HG03196 (cell line): ENCODE measurements around the gene USP3.
A peak's percentile ranks its signal among the peaks of the same experiment; 100 is the strongest.

Experiments
- ATAC-seq: cut with Tn5 transposase; IDR thresholded peaks from one replicate; pipeline ENCODE4 v1.9.1; 2021; ENCODE audit not compliant: unreplicated experiment

The USP3 gene

DNA sequence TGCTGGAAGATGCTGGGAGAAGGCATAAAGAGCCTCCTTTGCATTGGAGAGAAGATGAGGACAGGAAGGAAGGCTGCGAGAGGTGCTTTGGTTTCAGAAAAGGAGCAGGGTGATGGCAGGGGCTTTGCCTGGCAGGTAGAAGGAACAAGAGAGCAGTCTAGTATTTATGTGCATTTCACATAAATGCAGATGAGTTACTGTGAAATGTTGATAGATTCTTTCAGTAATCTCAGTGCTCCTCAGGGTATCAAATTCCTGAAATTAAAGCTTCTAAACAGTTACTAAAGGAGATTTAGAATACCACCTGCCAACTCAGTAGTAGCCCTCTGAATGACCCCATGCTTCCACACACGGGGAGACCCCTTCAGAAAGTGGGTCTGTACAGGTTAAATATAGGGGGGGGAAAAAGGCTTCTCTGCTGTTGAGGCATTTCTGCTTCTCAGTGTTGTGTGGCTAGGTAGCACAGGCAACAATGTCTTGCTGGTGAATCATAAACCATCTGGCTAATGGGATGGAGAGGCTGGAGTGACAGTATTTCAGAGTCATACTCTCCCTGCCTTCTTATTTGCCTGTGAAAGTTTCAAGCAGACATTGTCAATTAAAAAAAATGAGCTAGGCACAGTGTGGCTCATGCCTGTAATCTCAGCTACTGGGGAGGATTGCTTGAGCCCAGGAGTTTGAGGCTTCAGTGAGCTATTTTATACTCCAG, 78.5 kb downstream of the USP3 start:
- ATAC-seq, result no peak

DNA sequence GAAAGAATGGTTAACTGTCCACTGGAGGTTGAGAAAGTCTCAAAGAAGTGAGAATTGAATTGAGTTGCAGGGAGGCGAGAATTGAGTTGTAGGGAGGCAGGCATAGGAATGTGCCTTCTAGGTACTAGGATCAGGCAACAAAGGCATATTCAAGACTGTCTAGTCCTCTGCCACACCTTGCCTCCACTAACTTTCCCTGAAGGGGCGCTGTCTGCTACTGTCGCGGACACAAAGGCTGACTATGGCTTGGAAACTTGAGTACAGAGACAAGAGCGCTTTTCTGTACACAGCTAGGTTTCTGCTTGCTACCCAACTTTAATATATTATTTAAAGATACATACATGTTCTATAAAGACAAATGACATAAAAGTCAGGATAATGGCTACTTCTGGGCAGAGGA, 82.4 kb downstream of the USP3 start:
- ATAC-seq, result no peak

DNA sequence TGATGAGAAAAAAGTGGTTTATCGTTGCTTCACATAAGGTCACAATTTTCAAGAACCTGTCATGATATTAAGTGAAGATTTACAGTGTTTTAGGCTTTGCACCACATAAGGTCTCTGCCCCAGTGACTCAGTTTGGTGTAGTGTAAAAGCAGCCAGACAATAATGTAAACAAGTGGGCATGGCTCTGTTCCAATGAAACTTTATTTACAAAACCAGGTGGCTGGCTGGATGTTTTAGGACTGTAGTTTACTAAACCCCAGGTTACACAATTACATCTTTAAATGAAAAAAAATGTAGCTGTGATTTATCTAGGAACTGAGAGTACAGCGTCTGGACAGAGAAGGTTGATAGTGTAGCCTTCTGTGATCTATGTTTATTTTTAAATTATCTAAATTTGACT, 83.1 kb downstream of the USP3 start:
- ATAC-seq, result no peak

DNA sequence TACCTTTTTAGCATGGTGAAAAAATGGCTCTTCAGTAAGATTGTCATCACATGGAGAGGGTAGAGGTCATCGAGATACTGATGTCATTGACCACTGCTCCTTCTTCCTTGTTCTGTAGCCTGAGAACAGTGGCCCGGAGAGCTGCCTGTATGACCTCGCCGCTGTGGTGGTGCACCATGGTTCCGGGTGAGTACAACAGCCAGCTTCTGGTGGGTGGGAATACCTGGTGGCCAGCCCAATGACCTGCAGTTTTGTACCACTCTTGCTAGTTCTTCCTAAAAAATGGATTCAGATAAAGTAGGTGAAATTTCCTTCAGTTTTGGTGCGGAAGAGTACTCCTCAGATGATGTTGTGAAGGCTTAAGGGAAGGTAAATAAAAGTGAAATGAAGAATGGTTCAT, 84.4 kb downstream of the USP3 start:
- ATAC-seq, result no peak

DNA sequence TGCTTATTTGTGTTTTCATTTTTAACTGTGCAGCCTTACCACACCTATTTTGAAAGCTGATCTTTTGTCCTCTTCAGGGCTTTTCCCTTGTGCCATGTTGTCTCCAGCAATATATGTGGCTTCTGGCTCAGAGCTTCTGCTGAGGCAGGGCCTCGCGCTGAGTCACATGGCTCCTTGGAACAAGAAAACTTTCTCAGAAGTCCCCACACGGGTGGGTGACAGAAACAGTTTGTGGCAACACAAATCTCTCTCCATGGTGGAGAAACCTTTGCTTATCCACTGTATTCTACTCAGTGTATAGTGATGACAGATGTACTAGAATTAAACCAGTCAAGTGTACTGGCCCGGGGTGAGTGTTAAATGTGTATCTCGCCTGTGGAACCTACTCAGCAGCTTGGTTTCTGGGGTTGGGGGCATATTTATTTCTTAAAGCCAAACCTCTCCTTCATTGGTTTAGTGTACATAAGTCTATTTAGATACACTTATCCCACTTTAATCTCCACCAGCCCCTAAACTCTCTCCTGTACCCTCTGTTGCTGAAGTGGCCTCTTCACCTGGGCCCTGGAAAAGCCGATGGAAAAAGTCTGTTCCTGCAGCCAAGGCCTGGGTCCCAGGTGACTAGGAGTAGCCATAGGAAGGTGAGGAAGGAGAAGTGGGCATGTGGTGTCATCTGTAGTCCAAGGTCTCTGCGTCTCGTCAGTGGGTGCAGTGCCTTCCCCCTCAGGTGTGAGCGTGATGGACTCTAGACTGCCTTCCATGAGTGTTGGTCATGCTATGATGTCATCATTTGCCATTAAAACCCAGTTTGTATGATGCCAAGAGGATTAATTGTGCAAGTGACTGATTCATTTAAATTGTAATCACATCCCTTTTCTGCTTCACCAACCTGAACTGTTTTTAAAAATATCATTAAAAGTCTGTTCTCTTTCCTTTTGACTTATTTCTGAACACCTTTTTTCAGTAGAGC, 89.6 kb downstream of the USP3 start:
- ATAC-seq, result no peak

DNA sequence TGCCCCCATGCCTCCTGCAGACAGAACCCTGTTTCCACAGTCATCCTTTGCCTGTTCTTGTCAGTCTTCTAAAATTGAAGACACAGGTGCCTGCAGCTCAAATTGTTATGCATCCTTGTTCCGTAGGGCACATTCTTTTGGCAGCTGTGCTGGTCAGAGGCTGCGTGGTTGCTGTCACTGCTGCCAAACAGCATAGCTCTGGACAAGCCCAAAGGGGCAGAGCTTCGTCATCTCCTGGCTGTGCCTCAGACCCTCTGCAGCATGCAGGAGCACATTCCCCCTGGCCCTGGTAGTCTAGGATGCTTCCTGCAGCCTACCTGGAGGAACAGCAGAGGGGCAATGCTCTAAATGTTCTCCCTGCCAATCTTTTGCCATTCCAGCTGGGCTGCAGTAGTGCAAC, 90.7 kb downstream of the USP3 start:
- ATAC-seq, result no peak

DNA sequence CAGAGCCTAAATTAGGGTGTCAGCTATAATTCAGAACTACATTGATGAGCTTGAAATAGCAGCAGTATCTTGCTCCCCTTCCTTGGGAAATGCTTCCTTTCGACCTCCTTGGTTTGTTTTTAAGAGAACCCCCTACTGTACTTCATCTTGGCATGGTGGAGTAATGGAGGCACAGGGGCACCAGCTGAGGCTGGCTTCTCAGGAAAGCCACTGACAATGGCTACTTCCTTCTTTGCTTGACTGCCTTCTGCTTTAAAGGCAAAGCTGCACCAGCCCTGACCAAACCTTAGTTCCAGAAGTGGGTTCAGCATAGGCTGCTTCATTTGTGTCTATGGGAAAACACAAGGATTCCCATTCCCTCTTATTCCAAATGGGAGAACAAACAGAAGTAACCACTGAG, 91.3 kb downstream of the USP3 start:
- ATAC-seq, result no peak

DNA sequence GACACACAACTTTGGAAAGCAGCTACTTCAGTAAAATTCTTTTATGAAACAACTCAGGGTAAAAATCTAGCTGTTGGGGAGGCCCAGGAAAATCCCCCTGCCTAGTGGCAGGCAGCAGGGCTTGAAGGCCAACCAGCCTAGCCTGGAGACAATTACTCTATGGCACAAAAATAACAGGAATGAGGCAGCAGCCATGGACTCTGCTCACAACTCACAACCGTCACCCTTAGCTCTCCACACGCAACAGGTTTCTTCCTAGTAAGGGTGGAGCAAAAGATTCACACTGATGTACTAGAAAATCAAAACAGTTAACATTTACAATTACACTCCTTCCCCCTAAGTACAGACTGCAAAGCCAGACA, 92.3 kb downstream of the USP3 start:
- no peak for ATAC-seq

DNA sequence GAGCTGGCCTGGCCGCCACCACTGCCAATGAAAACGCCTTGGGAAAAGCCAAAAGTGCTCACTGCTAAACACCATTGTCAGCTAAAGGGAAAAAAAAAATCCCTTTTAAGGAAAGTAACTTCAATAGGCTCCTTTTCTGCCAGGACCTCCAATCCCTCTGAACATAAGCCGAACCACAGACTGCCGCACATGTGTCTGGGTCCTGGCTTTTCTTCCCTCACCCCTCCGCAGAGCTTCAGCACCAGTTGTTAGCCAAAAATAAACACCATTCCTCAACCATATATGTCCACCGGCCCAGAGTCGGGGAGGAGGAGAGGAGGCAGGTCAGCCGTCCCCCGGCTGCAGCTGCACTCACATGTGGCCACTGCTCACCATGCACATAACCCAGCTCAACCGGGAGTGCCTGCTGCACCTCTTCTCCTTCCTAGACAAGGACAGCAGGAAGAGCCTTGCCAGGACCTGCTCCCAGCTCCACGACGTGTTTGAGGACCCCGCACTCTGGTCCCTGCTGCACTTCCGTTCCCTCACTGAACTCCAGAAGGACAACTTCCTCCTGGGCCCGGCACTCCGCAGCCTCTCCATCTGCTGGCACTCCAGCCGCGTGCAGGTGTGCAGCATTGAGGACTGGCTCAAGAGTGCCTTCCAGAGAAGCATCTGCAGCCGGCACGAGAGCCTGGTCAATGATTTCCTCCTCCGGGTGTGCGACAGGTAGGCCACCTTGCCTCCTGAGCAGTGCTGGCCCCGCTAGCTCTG, 92.8 kb downstream of the USP3 start, which contains the start of gene FBXL22:
Gene FBXL22, plus strand, starts transcription at position 350 of the 753 bp plus-strand sequence. Its CDS starts 6 bp downstream, at position 356.
- no peak for ATAC-seq

DNA sequence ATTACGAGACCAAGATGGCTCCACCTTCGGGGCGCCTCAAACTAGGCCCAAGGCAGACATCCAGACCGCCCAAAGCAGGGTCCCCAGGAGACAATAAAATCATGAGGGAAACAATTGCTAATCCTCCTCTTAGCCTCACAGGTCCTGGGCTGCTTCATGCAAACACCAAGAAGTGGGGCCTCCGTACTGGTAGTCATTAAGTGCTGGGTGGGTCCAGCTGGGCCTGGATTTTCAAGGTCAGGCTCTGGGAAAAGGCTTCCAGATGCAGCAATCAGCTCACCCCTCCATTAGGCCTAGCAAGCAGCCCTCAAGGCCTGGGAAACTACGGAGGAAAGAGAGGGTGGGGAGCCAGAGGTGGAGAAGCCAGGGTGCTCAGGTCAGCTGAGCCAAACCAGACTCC, 93.4 kb downstream of the USP3 start:
- ATAC-seq, result no peak

DNA sequence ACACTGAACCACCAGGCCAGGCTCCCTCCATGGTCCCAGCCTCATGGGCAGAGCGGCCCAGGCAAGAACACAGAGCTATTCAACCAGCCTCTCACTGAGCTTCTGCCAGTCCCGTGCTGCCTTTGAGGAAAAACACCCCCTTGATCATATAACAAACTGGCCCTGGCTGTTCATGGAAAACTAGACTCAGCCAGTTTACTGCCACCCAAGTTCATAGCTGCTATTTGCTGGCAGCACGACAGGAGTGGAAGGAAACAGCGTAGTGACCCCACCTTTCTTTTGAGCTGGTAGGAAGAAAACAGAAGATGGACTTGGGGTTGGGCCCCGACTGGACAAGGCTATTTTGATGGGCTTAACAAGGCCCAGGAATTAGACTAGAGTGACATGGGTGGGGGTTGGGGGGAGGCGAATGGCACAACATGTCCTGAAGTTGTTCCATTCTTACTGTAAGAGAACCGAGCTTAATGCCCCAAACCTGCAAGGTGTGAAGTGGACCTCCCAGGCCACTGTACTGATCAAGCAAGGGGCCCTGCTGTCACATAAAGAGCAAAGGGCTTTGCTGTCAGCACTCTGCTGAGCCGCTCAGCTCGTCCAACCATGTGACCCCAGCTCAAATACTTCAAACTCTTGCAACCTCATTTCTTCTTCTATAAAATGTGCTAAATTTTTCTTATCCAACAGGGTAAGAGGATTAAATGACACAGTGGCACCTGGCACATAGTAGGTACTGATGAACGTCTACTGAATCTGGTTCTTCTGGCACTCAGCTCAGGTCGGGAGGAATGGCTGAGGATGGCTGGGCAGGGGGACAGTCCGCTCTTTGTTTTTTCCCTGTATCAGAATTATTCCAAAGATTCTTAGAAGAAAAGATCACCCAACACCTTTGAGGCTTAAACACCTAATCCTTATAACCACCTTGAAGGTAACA, 94.3 kb downstream of the USP3 start:
- no peak for ATAC-seq

DNA sequence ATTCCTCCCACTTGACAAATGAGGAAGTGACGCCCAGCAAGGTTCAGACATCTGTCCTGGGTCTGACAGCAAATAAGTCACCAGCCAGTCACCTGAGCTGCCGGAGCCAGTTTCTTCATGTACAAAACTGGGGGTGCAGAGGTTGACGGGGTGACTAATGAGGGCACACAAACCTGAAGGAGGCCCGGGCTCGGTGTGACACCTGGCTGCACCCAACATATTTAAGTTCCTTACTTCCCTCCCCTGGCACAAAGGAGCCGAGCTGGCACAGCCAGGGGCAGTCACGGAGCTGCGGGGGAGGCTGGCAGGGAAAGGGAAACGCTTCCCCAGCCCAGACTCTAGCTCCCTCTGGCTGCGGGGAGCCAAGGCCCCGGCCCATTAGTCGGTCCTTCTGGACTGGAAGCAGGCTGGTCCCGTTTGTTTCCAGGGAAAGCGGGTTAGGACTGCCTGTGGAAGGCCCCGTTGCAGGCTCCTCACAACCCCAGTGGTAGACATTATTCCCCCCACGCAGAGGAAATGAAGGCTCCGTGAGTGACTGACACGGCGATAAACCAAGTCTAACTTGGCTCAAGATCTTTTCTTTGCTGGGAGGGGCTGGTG, 95.1 kb downstream of the USP3 start:
- ATAC-seq, result no peak

DNA sequence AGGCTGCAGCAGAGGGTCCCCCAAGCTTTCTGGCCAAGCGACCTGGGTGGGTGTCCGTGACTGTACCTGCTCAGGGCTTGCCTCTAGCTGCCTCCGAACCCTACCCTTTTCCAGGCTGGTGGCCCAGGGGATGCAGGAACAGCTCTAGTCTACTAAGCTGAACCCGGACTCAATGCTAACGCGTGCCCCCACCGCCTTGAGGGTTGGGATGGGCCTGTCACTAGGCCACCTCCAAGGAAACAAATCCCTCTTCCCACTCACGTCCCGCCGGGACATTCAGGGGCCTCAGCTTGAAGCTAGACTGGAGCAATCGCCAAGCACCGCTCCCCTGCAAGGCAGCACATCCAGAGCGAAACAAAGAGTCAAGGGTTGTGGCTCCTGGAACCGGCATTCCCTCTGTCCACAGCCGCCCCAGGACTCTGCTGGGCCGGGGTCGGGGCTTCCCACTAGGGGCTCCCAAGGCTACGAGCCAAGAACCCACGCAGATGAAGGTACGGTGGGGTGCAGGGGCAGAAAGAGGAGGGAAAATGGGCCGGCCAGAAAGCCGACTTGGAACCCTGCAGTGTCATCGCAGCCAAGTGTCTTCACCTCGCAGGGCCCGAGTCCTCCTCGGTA, 95.7 kb downstream of the USP3 start:
- ATAC-seq, result peak; percentile 10

DNA sequence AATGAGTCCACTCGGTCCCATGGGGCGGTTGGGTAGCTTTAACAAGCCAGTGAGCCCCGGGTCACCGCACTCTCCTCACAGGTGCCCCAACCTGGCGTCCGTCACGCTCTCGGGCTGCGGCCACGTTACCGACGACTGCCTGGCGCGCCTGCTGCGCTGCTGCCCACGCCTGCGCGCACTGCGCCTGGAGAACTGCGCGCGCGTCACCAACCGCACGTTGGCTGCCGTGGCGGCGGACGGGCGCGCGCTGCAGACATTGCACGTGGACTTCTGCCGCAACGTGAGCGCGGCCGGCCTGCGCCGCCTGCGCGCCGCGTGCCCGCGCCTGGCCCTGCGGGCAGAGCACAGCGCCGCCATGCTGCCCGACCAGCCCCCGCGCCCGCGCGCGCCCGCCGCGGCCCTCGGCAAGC, 96.2 kb downstream of the USP3 start:
- peak; percentile 64 for ATAC-seq

DNA sequence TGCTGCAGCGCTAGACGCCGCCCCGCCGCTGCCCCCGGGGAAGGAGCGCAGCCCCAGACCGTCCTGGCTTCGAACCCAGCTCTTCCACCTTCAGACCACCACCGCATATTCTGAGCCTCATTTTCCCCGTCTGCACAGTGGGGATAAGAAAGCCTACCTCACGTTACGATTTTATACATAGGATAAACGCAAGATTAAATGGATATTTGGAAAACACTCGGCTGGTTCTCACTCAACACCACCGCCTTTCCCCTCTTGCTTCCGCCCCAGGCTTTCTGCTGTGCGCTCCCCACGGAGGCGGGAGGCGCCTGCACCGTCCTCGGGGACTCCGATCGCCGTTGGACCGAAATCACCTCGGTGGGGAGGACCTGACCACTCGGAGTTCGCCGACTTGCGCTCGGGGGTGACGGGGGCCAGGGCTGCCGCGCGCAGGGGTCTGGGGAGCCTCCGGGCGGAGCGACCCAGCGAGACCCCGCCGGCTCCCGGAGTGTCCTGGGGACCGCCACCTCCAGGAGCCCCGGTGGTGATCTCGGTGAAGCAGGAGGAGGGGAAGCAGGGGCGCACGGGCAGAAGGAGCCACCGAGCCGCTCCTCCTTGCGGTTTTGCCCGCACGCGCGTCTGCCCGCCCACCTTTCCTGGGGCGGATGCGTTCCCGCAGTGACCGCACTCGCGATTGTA, 96.8 kb downstream of the USP3 start:
- no peak for ATAC-seq

DNA sequence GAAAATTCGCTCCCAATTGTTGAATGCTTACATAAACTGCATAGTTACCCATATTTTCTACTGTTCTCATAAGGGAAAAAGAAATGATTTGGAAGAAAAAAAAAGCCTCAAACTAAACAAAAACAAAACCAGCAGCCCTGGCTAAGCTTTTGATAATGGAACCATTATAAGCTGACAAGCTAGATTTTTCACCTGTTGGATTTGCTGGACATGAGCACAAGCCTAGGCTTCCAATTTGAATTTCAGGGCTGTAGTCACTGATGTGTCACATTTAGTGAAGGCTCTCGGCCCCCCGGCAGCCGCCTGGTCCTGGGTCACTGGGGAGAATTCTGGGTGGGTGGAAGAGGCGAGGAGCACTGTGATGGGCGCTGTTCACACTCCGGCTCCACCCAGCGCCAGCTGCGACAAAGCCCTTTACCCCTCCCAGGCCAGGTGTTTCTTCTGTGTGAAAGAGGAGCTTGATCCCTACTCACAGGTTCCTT, 97.4 kb downstream of the USP3 start:
- no peak for ATAC-seq

DNA sequence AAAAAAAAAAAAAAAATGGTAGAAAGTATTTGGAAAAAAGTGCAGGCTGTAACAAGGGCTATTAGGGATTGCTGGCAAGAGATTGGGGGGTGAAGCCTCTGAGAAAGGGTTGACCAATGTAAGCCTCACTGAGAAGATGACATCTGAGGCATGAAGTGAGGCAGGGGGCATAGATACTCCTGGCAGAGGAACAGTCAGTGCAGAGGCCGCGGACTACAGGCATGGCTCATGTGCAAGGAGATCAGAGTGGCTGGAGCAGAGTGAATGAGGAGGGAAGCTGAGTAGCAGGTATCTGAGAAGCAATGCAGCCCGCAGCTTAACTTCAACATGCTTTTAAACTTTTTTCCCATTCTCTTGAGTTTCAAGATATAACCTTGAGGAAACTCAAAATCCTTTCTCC, 98.2 kb downstream of the USP3 start:
- ATAC-seq, result no peak

DNA sequence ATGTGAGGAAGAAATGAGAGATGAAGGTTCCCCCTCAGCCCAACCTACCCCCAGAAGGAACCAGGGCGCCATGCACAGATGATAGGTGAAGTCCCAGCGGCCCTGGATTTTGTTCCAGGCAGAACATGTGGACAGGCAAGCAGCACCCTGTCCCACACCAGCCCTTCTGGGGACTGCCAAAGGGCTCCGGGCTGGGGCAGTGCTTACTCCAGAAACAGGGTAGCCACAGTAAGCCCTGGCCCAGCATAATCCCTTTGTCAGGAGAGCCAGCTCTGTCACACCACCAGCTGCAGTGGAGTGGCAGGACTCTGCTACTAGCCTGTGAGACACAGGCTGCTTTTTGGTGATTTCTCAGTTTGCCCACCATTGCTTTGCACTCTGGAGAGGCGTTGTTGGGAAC, 99.1 kb downstream of the USP3 start:
- ATAC-seq, result no peak

DNA sequence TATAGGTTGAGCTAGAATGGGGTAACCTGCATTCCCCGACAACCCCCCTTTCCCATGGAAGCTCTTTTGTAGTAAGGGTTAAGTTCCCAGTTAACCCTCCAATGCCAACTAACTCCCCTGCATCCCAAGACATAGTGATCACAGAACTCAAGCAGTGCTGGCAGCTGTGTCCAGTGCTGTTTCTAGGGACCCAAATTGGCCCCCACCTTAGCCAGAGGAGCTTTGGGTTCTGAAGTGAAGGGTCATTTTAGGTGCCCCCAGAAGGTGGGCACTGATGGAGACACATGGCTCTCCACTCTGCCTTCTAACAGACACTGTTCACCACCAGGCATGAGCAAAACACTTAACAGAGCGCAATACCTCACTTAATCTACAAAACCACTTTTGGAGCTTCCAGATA, 99.9 kb downstream of the USP3 start:
- ATAC-seq, result no peak
